GM19193 (cell line): Measurements from ENCODE around the gene LLGL2.

ENCODE experiments used
- POLR2A ChIP-seq: IDR thresholded peaks from 4 replicates; pipeline ENCODE4 v1.6.1; 2011; ENCODE audit not compliant: insufficient read depth, insufficient read length; ENCODE audit errors: extremely low read depth

The LLGL2 gene

GRCh38 chr17:75611851-75612429, 86.4 kb downstream of the LLGL2 start:
- TF ChIP-seq POLR2A = no peak

GRCh38 chr17:75612906-75613626, 87.6 kb downstream of the LLGL2 start:
- TF ChIP-seq POLR2A = no peak

GRCh38 chr17:75614006-75614405, 88.5 kb downstream of the LLGL2 start:
- TF ChIP-seq POLR2A = no peak

- TF ChIP-seq POLR2A = no peak
Observed at GRCh38 chr17:75614556-75615270, 89.2 kb downstream of the LLGL2 start.

- no peak for TF ChIP-seq POLR2A
Observed at GRCh38 chr17:75615301-75615700, 89.8 kb downstream of the LLGL2 start.

GRCh38 chr17:75616521-75617122, 91.1 kb downstream of the LLGL2 start:
- TF ChIP-seq POLR2A = no peak

- TF ChIP-seq POLR2A = no peak
Observed at GRCh38 chr17:75617218-75617617, 91.7 kb downstream of the LLGL2 start.

- TF ChIP-seq POLR2A = no peak
Observed at GRCh38 chr17:75617675-75618074, 92.2 kb downstream of the LLGL2 start.

GRCh38 chr17:75619506-75620431, 94.3 kb downstream of the LLGL2 start:
- no peak for TF ChIP-seq POLR2A

- no peak for TF ChIP-seq POLR2A
Observed at GRCh38 chr17:75621489-75621888, 96.0 kb downstream of the LLGL2 start.

GRCh38 chr17:75622076-75622475, 96.6 kb downstream of the LLGL2 start:
- no peak for TF ChIP-seq POLR2A

GRCh38 chr17:75622771-75623273, 97.3 kb downstream of the LLGL2 start:
- TF ChIP-seq POLR2A = no peak

- TF ChIP-seq POLR2A = no peak
Observed at GRCh38 chr17:75623386-75623785, 97.9 kb downstream of the LLGL2 start.

- no peak for TF ChIP-seq POLR2A
Observed at GRCh38 chr17:75624021-75624420, 98.5 kb downstream of the LLGL2 start.
